Suprapubic skin (tissue), 4 donors: Measurements from ENCODE around the gene PSMG3. TPM values are rescaled to one million over a fixed set of nuclear protein-coding genes. Genes with fewer than 3 reads are reported as not detected.

ENCODE experiments used
- DNase-seq, 2 donors: peaks; one replicate each; pipeline ENCODE4 v3.0.0-alpha.2; 2019; ENCODE audit warnings: low spot score in 2 of 2
- H3K27ac ChIP-seq: fragments of 200-600 bp; sonication (generic); one replicate; pipeline ENCODE4 v1.5.1; 2019
- H3K27me3 ChIP-seq: fragments of 200-600 bp; sonication (generic); one replicate; pipeline ENCODE4 v1.5.1; 2019
- H3K36me3 ChIP-seq: fragments of 200-600 bp; sonication (generic); one replicate; pipeline ENCODE4 v1.5.1; 2019
- H3K4me1 ChIP-seq: fragments of 200-600 bp; sonication (generic); one replicate; pipeline ENCODE4 v1.5.1; 2019
- H3K4me3 ChIP-seq: fragments of 200-600 bp; sonication (generic); one replicate; pipeline ENCODE4 v1.5.1; 2019; ENCODE audit warnings: mild to moderate bottlenecking
- H3K9me3 ChIP-seq: fragments of 200-600 bp; sonication (generic); one replicate; pipeline ENCODE4 v1.5.1; 2019
- CTCF ChIP-seq, 2 donors: fragments of 200-600 bp in 1 of 2; fragments of 450-650 bp in 1 of 2; sonication (generic) in 1 of 2; IDR thresholded peaks; one replicate each; pipeline ENCODE4 v1.5.1; 2016 to 2019; ENCODE audit warnings: antibody characterized with exemption in 2 of 2, mild to moderate bottlenecking in 1 of 2, moderate library complexity in 1 of 2
- EP300 ChIP-seq: sonication (generic); formaldehyde crosslinking; IDR thresholded peaks from one replicate; pipeline ENCODE4 v1.6.1; 2017; ENCODE audit warnings: antibody characterized with exemption
- POLR2A ChIP-seq, 2 donors: fragments of 450-650 bp; IDR thresholded peaks; one replicate each; pipeline ENCODE4 v1.6.1; 2017; ENCODE audit warnings: antibody characterized with exemption in 2 of 2, mild to moderate bottlenecking in 2 of 2, moderate library complexity in 2 of 2
- POLR2AphosphoS5 ChIP-seq, 3 donors: sonication (generic); formaldehyde crosslinking; IDR thresholded peaks; one replicate each; pipeline ENCODE4 v1.6.1; 2017; ENCODE audit warnings: antibody characterized with exemption in 3 of 3
- WGBS: methylation state at CpG from one replicate; pipeline ENCODE4 v1.1.5; 2018; 5-methylcytosine and 5-hydroxymethylcytosine counted together
- total RNA-seq, 4 donors: library from RNA; depleted of rRNA; stranded (reverse); fragments of >200 nt; gene quantifications; one replicate each; pipeline ENCODE4 v1.1.0, GENCODE V29; 2016

PSMG3 gene
- total RNA-seq, 4 donors from 2014 or later: 35.7 to 79.0 (median 62.0) TPM

- no peaks in the 10 kb centered on the region for H3K9me3 ChIP-seq
- H3K4me3 ChIP-seq: no peak overlapping the region
- DNase-seq: no peak
These were observed 22.0 kb upstream of the PSMG3 start for GRCh38 chr7:1591876-1592275.

GRCh38 chr7:1591396-1591795 lies 21.6 kb upstream of the PSMG3 start:
- no peaks in the 10 kb centered on the region for H3K36me3 ChIP-seq
- H3K9me3 ChIP-seq: no peaks in the 10 kb centered on the region
- H3K4me3 ChIP-seq: no peak overlapping the region
- 41% methylated on average over 6 of the region's 6 CpGs for WGBS
- peaks cover 94% of the 10 kb centered on the region for H3K27me3 ChIP-seq
- TF ChIP-seq POLR2A (IDR thresholded peaks at IDR 0.05): no peak
- no peak for TF ChIP-seq EP300
- TF ChIP-seq POLR2AphosphoS5 (IDR thresholded peaks at IDR 0.05): no peak
- TF ChIP-seq CTCF (IDR thresholded peaks at IDR 0.05): no peak
- H3K4me1 ChIP-seq: peaks cover 5% of the 10 kb centered on the region
- DNase-seq: no peak
- H3K27ac ChIP-seq: no peak overlapping the region

More at GRCh38 chr7:1591876-1592275, 22.0 kb upstream of the PSMG3 start:
- Histone ChIP-seq H3K36me3 (no peaks in the 10 kb centered on the region), H3K27me3 (peaks cover 93% of the 10 kb centered on the region), H3K27ac (no peak overlapping the region), H3K4me1 (peaks cover 5% of the 10 kb centered on the region)
- no peak for TF ChIP-seq POLR2AphosphoS5 (IDR thresholded peaks at IDR 0.05)
- no peak for TF ChIP-seq CTCF (IDR thresholded peaks at IDR 0.05)
- WGBS: no CpG with 5 or more reads among the region's 15 CpGs

GRCh38 chr7:1590887-1591286 lies 21.1 kb upstream of the PSMG3 start:
- TF ChIP-seq EP300 (no peak), POLR2AphosphoS5 (IDR thresholded peaks at IDR 0.05) (no peak), CTCF (IDR thresholded peaks at IDR 0.05) (no peak), POLR2A (IDR thresholded peaks at IDR 0.05) (no peak)
- Histone ChIP-seq H3K27ac (no peak overlapping the region), H3K27me3 (peaks cover 92% of the 10 kb centered on the region), H3K4me1 (peaks cover 5% of the 10 kb centered on the region), H3K36me3 (no peaks in the 10 kb centered on the region), H3K4me3 (no peak overlapping the region), H3K9me3 (no peaks in the 10 kb centered on the region)
- DNase-seq: no peak
- 48% methylated on average over 9 of the region's 9 CpGs for WGBS

- H3K36me3 ChIP-seq: no peaks in the 10 kb centered on the region
- H3K4me1 ChIP-seq: peaks cover 5% of the 10 kb centered on the region
- DNase-seq: no peak
- WGBS: 70% methylated on average over 6 of the region's 6 CpGs
- TF ChIP-seq EP300: no peak
- TF ChIP-seq CTCF (IDR thresholded peaks at IDR 0.05): no peak
- no peak for TF ChIP-seq POLR2A (IDR thresholded peaks at IDR 0.05)
- no peak for TF ChIP-seq POLR2AphosphoS5 (IDR thresholded peaks at IDR 0.05)
- peaks cover 88% of the 10 kb centered on the region for H3K27me3 ChIP-seq
- no peak overlapping the region for H3K4me3 ChIP-seq
- H3K9me3 ChIP-seq: no peaks in the 10 kb centered on the region
- H3K27ac ChIP-seq: no peak overlapping the region
These were observed 20.6 kb upstream of the PSMG3 start for GRCh38 chr7:1590476-1590875.

GRCh38 chr7:1588978-1589377 lies 19.1 kb upstream of the PSMG3 start:
- peaks cover 77% of the 10 kb centered on the region for H3K27me3 ChIP-seq
- H3K9me3 ChIP-seq: no peaks in the 10 kb centered on the region
- no peaks in the 10 kb centered on the region for H3K36me3 ChIP-seq
- 100% methylated on average over 1 of the region's 1 CpG for WGBS
- DNase-seq: no peak
- H3K4me3 ChIP-seq: no peak overlapping the region
- peaks cover 5% of the 10 kb centered on the region for H3K4me1 ChIP-seq
- TF ChIP-seq POLR2A (IDR thresholded peaks at IDR 0.05): no peak
- TF ChIP-seq CTCF (IDR thresholded peaks at IDR 0.05): no peak
- TF ChIP-seq EP300: no peak
- no peak for TF ChIP-seq POLR2AphosphoS5 (IDR thresholded peaks at IDR 0.05)
- no peak overlapping the region for H3K27ac ChIP-seq
